Measurements from ENCODE around the gene RAMACL. TPM values are rescaled to one million over a fixed set of nuclear protein-coding genes. Genes with fewer than 3 reads are reported as not detected.

The RAMACL gene
- total RNA-seq, 1 experiment from 2014 or later: 0.77 TPM

DNA sequence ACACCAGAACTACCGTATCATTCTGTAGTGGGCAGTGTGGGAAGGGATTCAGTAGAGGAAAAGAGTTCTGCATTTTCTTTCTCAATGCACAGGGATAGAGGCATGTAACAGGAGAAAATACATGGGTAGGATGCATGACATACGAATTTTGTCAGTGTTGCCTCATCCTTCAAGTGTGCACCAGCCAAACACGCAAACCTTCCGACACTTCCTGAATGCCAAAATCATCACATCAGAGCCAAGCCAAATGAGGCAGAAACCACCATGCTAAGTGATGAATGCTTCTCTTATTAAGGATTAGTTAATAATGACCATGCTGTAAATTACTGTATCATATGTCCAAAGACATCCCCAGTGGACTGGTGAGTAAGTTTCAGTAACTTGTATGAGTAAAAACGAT lies 27.3 kb downstream of the RAMACL start:
- no peak for DNase-seq (ENCODE audit: low spot score)
- Histone ChIP-seq H3K36me3 (ENCODE audit: insufficient read depth, low read length, poor library complexity, severe bottlenecking) (no peaks in the 10 kb centered on the region), H3K4me3 (ENCODE audit: low read depth, low read length, poor library complexity, severe bottlenecking) (no peak overlapping the region), H3K27ac (ENCODE audit: low read depth, low read length, poor library complexity, severe bottlenecking) (no peak overlapping the region), H3K9me3 (ENCODE audit: low read depth, low read length, poor library complexity, severe bottlenecking) (no peaks in the 10 kb centered on the region), H3K4me1 (ENCODE audit: insufficient read depth, low read length, poor library complexity, severe bottlenecking) (peaks cover 5% of the 10 kb centered on the region), H3K27me3 (replicated peaks; ENCODE audit: insufficient read depth, low read depth, low read length, poor library complexity) (no peaks in the 10 kb centered on the region)
- no peak for TF ChIP-seq EZH2 (IDR thresholded peaks at IDR 0.05; ENCODE audit: borderline replicate concordance, low read depth, low read length, poor library complexity, severe bottlenecking)
- TF ChIP-seq, protein P1, sequence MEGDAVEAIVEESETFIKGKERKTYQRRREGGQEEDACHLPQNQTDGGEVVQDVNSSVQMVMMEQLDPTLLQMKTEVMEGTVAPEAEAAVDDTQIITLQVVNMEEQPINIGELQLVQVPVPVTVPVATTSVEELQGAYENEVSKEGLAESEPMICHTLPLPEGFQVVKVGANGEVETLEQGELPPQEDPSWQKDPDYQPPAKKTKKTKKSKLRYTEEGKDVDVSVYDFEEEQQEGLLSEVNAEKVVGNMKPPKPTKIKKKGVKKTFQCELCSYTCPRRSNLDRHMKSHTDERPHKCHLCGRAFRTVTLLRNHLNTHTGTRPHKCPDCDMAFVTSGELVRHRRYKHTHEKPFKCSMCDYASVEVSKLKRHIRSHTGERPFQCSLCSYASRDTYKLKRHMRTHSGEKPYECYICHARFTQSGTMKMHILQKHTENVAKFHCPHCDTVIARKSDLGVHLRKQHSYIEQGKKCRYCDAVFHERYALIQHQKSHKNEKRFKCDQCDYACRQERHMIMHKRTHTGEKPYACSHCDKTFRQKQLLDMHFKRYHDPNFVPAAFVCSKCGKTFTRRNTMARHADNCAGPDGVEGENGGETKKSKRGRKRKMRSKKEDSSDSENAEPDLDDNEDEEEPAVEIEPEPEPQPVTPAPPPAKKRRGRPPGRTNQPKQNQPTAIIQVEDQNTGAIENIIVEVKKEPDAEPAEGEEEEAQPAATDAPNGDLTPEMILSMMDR (conservative IDR thresholded peaks at IDR 0.05; ENCODE audit: low read depth, low read length): no peak
- BruUV-seq (replicated peaks): no TSS peak
- ChIA-PET CTCF (no interaction called here), POLR2A (ENCODE audit: low non-redundant PET) (no interaction called here)
- intact Hi-C loops (cut with micrococcal nuclease; ENCODE audit: unreplicated experiment): no loop called here

DNA sequence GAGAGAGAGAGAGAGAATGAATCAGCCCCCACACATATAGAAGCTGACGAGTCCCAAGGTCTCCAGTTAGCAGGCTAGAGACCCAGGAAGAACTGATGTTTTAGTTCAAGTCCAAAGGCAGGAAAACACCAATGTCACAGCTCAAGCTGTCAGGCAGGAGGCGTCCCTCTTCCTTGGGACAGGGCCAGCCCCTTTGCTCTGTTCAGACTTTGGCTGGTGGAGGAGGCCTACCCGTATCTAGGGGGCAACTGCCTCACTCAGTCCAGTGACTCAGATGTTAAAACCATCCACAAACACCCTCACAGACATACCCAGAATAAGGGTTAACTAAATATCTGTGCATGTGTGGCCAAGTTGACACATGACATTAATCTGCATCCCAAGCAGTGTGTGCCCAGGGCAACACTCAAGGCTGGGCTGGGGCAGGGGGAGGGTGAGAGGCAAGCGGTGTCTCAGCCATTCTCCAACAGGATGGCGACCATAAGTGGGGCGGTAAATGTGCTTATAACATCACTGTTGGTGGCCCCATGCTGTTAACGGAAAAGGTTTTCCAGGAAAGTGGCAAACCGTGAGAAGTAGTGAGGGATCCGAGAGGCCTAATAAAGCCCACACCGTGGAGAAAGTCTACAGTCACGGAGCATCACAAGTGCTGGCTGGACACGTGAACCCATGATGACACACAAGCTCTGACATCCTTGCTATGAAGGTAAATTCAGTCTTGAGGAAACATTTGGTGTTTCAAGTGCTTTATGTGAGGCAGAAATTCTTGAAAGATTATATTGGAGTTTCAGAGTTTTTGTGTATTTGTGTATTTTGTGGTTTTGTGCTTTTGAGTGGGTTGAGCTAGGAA lies 28.1 kb downstream of the RAMACL start:
- POLR2A ChIA-PET (ENCODE audit: low non-redundant PET): no interaction called here
- Histone ChIP-seq H3K4me3 (ENCODE audit: low read depth, low read length, poor library complexity, severe bottlenecking) (no peak overlapping the region), H3K9me3 (ENCODE audit: low read depth, low read length, poor library complexity, severe bottlenecking) (no peaks in the 10 kb centered on the region), H3K27ac (ENCODE audit: low read depth, low read length, poor library complexity, severe bottlenecking) (no peak overlapping the region), H3K4me1 (ENCODE audit: insufficient read depth, low read length, poor library complexity, severe bottlenecking) (peaks cover 5% of the 10 kb centered on the region), H3K36me3 (ENCODE audit: insufficient read depth, low read length, poor library complexity, severe bottlenecking) (no peaks in the 10 kb centered on the region), H3K27me3 (replicated peaks; ENCODE audit: insufficient read depth, low read depth, low read length, poor library complexity) (no peaks in the 10 kb centered on the region)
- DNase-seq (ENCODE audit: low spot score): no peak
- CTCF ChIA-PET: no interaction called here
- no peak for TF ChIP-seq EZH2 (IDR thresholded peaks at IDR 0.05; ENCODE audit: borderline replicate concordance, low read depth, low read length, poor library complexity, severe bottlenecking)
- TF ChIP-seq, protein P1 (conservative IDR thresholded peaks at IDR 0.05; ENCODE audit: low read depth, low read length): no peak
- intact Hi-C loops (cut with micrococcal nuclease; ENCODE audit: unreplicated experiment): no loop called here
- no TSS peak for BruUV-seq (replicated peaks)

DNA sequence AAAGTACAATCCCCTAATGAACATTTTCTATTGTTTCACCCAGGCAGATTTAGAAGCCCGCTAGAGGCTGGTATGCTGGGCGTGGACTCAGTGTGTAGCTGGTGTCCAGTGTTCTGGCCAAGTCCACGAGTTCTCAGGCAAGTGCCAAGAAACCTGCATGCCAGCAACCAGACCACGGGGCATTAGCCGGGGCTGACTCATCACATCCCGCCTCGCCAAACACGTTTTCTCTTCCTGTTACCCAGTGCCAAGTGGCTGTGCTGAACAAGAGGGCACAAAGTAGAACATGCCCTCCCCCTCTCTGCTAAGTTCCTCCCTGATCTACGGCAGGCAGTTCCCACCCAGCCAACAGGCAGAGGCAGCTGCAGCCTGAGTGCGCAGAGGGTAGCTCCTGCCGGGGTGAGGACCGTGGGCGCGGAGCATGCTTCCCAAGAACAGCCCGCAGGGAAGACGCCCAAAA lies 29.6 kb downstream of the RAMACL start:
- TF ChIP-seq, protein P1 (conservative IDR thresholded peaks at IDR 0.05; ENCODE audit: low read depth, low read length): no peak
- no peak for TF ChIP-seq EZH2 (IDR thresholded peaks at IDR 0.05; ENCODE audit: borderline replicate concordance, low read depth, low read length, poor library complexity, severe bottlenecking)
- ChIA-PET POLR2A (ENCODE audit: low non-redundant PET) (no interaction called here), CTCF (no interaction called here)
- Histone ChIP-seq H3K4me3 (ENCODE audit: low read depth, low read length, poor library complexity, severe bottlenecking) (no peak overlapping the region), H3K9me3 (ENCODE audit: low read depth, low read length, poor library complexity, severe bottlenecking) (no peaks in the 10 kb centered on the region), H3K27me3 (replicated peaks; ENCODE audit: insufficient read depth, low read depth, low read length, poor library complexity) (no peaks in the 10 kb centered on the region), H3K4me1 (ENCODE audit: insufficient read depth, low read length, poor library complexity, severe bottlenecking) (peaks cover 5% of the 10 kb centered on the region), H3K36me3 (ENCODE audit: insufficient read depth, low read length, poor library complexity, severe bottlenecking) (no peaks in the 10 kb centered on the region), H3K27ac (ENCODE audit: low read depth, low read length, poor library complexity, severe bottlenecking) (no peak overlapping the region)
- BruUV-seq (replicated peaks): no TSS peak
- intact Hi-C loops (cut with micrococcal nuclease; ENCODE audit: unreplicated experiment): no loop called here
- peak; percentile 57 for DNase-seq (ENCODE audit: low spot score)

Data from A673 (cell line).